Stromal cell of bone marrow (primary cell): ENCODE measurements around the gene NCOA7.

Source experiments
- DNase-seq: peaks from one replicate; pipeline ENCODE4 v3.0.0-alpha.2; 2012; ENCODE audit warnings: low read depth

NCOA7 gene

GRCh38 chr6:125790358-125791150, at the start of gene NCOA7:
TSS of gene NCOA7 (plus strand) at chr6:125790960. CDS start at chr6:125815355, 24,395 bp downstream.
- DNase-seq: peak; percentile 65

GRCh38 chr6:125741336-125741735, 49.4 kb upstream of the NCOA7 start:
- no peak for DNase-seq

GRCh38 chr6:125742024-125742423, 48.7 kb upstream of the NCOA7 start:
- DNase-seq: no peak

- DNase-seq: no peak
These were observed 48.2 kb upstream of the NCOA7 start for GRCh38 chr6:125742464-125743120.

- no peak for DNase-seq
These were observed 47.2 kb upstream of the NCOA7 start for GRCh38 chr6:125743604-125744003.

GRCh38 chr6:125745281-125746018, 45.3 kb upstream of the NCOA7 start:
- DNase-seq: no peak

GRCh38 chr6:125746019-125746414, 44.7 kb upstream of the NCOA7 start:
- DNase-seq: no peak

GRCh38 chr6:125746731-125747588, 43.8 kb upstream of the NCOA7 start:
- DNase-seq: no peak

GRCh38 chr6:125747589-125748405, 43.0 kb upstream of the NCOA7 start:
- DNase-seq: no peak

- DNase-seq: no peak
These were observed 42.2 kb upstream of the NCOA7 start for GRCh38 chr6:125748406-125749172.

GRCh38 chr6:125749173-125749864, 41.4 kb upstream of the NCOA7 start, which contains the start of gene HEY2:
TSS of gene HEY2 (plus strand) at chr6:125749632. CDS start at chr6:125749777, 145 bp downstream.
- DNase-seq: peak; percentile 71

GRCh38 chr6:125749865-125750691, 40.7 kb upstream of the NCOA7 start:
- no peak for DNase-seq

- DNase-seq: no peak
These were observed 39.9 kb upstream of the NCOA7 start for GRCh38 chr6:125750692-125751333.

- no peak for DNase-seq
These were observed 39.3 kb upstream of the NCOA7 start for GRCh38 chr6:125751334-125751916.

- no peak for DNase-seq
These were observed 38.0 kb upstream of the NCOA7 start for GRCh38 chr6:125752773-125753172.

GRCh38 chr6:125753218-125753936, 37.4 kb upstream of the NCOA7 start:
- no peak for DNase-seq

GRCh38 chr6:125753937-125754259, 36.9 kb upstream of the NCOA7 start:
- no peak for DNase-seq
